Measurements from ENCODE around the gene SELENOV. TPM values are rescaled to one million over a fixed set of nuclear protein-coding genes. Genes with fewer than 3 reads are reported as not detected.

Gene SELENOV
- total RNA-seq, 1 donor from 2014 or later: not detected

DNA sequence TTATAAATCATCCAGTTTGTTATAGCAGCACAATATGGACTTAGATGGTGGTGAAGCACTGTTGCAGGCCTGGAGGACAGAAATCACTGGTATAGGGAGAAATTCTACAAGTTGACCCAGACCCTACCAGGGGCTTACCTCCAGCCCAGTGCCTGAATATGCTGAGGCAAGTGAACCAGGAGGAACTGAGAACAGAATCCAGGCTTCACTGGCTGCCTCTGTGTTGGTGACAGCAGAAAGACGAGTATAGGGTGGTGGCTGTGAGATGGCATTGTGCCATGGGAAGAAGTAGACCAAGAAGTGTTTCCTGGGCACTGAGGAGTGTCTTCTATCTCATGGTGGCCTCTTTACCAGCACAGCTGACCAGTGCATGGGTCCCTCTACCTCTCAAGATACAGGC lies 40.9 kb downstream of the SELENOV start:
- no peak for DNase-seq (ENCODE audit: low read depth)

DNA sequence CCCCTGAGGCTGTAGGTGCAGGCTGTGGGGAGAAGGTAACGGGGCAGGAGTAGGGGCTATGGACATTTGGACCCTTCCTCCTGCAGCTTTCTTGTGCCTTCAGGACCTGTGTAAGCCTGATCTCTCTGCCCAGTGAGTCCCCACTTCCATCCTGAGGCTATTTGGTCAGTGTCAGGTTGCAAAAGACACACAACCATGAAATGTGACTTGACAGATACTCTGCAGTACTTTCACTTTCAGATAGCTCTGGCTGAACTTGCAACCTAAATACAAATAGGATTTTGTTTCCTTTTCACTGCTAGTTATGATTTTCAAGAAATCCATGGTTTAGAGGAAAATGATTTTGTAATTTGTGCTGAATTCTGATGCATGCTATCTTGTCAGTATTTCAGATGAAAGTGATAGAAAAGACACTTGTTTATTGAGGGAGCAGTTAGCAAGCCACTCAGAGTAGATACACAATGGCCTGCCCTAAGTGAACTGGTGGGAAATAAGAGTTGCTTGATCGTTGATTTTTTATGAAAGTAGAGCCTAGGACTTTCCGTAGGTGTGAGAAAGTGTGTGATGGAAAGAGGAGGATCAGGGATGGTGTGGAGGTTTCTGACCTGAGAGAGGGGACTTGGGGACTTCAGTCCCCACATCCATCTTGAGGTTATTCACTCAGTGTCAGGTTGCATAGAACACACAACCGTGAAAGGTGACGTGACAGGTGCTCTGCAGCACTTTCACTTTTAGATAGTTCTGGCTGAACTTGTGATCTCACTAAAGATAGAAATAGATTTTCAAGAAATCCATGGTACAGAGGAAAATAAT lies 43.1 kb downstream of the SELENOV start:
- peak; percentile 37 for DNase-seq (ENCODE audit: low read depth)

DNA sequence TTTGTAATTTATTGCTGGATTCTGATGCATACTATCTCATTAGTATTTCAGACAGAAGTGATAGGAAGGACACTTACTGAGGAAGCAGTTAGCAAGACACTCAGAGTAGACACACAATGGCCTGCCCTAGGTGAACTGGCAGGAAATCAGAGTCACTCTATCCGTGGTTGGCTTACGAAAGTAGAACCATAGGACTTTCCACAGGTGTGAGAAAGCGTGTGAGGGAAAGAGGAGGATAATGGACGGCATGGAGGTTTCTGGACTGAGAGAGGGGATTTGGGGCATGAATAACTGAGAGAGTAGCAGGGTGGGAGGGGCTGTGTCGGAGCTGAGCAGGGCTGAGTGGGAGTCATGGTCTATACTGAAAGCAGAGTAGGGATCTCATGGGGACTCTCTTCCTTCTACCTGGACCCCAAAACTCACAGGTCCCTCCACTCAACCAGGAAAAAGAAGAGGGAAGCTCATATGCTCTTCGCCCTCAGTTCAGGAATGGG lies 43.7 kb downstream of the SELENOV start:
- no peak for DNase-seq (ENCODE audit: low read depth)

DNA sequence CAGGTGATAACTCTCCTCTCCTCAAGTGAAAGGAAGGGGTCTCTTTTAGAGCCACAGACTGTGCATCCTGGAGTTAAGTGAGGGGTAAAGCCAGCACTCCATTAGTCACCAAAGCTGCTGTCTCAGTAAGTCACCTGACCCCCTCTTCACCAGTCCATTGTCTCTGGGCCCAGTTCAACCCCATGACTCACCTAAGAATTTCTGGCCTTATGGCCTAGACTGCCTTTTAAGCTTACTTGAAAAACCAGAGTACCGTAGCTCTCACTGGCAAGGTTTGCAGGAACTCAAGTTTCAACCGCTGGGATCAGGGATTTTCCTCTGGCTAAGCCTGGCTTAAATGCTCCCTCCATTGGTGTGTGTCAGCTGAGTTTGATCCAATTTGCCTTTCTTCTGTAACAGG lies 48.5 kb downstream of the SELENOV start:
- peak; percentile 24 for DNase-seq (ENCODE audit: low read depth)

DNA sequence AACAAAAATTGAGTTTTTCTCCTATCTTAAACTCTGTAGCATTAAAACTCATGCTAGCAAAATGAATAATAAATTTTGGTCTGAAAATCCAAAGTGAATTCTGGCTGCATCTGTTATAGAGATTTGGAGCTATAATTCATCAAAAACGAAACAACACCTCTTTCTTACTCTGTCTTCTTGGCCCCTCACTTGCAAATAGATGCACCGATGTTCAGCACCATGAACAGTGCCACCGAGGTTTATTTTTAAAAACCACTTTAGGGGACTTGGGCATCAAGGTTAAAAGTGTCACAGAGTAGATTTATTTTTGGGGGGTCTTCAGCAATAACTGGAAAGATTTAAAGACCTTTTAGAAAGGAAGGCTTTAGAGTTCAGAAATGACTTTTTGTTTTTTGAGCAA lies 51.1 kb downstream of the SELENOV start:
- DNase-seq (ENCODE audit: low read depth): peak; percentile 9

DNA sequence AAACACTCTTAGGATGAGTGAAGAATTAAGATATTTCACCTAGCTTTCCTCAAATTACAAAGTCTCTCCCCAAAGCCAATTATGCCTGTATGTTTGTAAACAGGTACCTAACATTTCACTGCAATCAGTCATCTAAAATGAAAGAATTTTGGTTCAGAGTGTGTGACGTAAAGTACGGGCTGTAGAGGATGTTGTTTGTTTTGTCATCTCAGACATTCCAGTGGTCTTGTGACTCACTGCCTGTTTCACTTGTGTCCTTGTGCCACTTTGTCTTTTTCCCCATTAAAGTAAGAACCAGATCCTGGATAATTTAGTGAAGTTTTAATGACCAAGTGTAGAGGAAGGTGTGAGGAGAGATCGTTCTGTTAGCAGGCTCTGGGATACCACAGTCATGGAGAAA lies 53.7 kb downstream of the SELENOV start:
- DNase-seq (ENCODE audit: low read depth): no peak

Other genes starting within 250 kb of the SELENOV start
- gene IFNL2, start 246.7 kb upstream of the SELENOV start, total RNA-seq: not detected in 2 replicates
- not detected in 2 replicates for gene IFNL1, start 218.7 kb upstream of the SELENOV start, total RNA-seq
- gene LRFN1, start 194.3 kb upstream of the SELENOV start, total RNA-seq: 0.05 and 0.13 TPM in 2 replicates
- not detected in 2 replicates for gene GMFG, start 179.1 kb upstream of the SELENOV start, total RNA-seq
- gene SAMD4B, start 172.7 kb upstream of the SELENOV start, total RNA-seq: 110 and 138 TPM in 2 replicates
- 37.0 and 39.1 TPM in 2 replicates for gene PAF1, start 124.0 kb upstream of the SELENOV start, total RNA-seq
- 28.1 and 29.3 TPM in 2 replicates for gene MED29, start 123.8 kb upstream of the SELENOV start, total RNA-seq
- 6.8 and 7.3 TPM in 2 replicates for gene ZFP36, start 108.3 kb upstream of the SELENOV start, total RNA-seq
- 14.3 and 20.6 TPM in 2 replicates for gene PLEKHG2, start 102.5 kb upstream of the SELENOV start, total RNA-seq
- 129 and 130 TPM in 2 replicates for gene RPS16, start 79.2 kb upstream of the SELENOV start, total RNA-seq
- gene SUPT5H, start 69.6 kb upstream of the SELENOV start, total RNA-seq: 107 and 124 TPM in 2 replicates
- 65.1 and 71.1 TPM in 2 replicates for gene TIMM50, start 34.3 kb upstream of the SELENOV start, total RNA-seq
- gene DLL3, start 16.2 kb upstream of the SELENOV start, total RNA-seq: 0.42 and 0.51 TPM in 2 replicates
- gene EID2B, start 17.7 kb downstream of the SELENOV start, total RNA-seq: 2.9 and 3.3 TPM in 2 replicates
- 12.9 and 16.4 TPM in 2 replicates for gene EID2, start 25.0 kb downstream of the SELENOV start, total RNA-seq
- not detected in 2 replicates for gene LGALS13, start 87.4 kb downstream of the SELENOV start, total RNA-seq
- not detected in 2 replicates for gene LGALS16, start 140.8 kb downstream of the SELENOV start, total RNA-seq
- not detected in 2 replicates for gene LGALS14, start 189.3 kb downstream of the SELENOV start, total RNA-seq
- gene CLC, start 222.9 kb downstream of the SELENOV start, total RNA-seq: not detected in 2 replicates